GM21381 (cell line): ENCODE data around the gene GTF2F1.
"Not testable (repeated sequence)": the region's sequence is repeated elsewhere in the genome, so short reads cannot be mapped to it uniquely, and the experiment has no call there.

Experiments
- ATAC-seq: cut with Tn5 transposase; IDR thresholded peaks from one replicate; pipeline ENCODE4 v1.9.1; 2021; ENCODE audit warnings: mild to moderate bottlenecking, moderate library complexity; ENCODE audit not compliant: unreplicated experiment

The GTF2F1 gene

DNA sequence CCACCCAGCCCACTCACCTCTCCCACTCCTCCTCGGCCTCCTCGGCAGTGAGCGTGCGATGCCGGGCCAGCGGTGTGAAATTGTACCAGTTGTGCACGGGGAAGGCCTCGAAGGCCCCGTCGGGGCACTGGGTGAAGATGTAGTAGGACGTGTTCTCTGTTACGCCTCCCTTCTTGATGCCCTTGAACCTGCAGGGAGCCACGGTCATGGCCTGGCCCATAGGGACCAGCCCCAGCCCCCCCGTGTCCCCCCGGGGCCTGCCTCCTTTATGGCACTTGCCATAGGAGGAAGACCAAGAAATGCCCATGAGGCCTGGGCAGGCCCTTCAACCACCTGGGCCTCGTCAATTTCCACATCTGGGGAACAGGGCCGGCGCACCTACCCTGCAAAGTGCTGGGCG is 5.6 kb downstream of the GTF2F1 start:
- ATAC-seq = no peak

DNA sequence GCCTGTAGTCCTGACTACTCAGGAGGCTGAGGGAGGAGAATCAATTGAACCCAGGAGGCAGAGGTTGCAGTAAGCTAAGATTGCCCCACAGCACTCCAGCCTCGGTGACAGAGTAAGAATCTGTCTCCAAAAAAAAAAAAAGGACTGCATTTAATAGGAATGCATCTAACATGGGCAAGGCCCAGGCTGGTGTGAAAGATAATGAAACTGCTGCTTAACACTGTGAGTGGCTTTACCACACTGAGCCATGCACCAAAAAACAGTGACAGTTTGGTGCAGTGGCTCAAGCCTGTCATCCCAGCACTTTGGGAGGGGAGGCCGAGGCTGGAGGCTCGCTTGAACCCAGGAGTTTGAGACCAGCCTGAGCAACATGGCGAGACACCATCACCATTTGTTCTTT is 8.6 kb downstream of the GTF2F1 start:
- ATAC-seq = no peak

DNA sequence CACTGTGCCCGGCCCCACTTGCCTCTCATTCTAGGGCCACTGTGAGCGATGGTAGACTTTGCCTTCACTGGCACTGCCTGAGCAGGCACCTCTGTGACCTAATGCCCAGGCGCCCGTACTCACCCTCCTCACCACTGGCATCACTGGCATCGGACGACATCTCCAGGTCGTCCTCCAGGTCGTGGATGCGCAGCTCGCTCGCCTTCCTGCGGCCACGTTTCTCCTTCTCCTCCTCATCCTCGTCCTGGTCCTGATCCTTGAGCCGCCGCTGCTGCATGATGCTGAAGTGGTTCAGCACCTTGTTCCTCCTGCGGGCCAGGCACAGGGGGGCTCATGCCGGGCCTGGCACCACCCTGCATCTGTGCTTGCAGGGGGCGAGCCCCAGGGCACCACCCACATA is 9.8 kb downstream of the GTF2F1 start:
- ATAC-seq = no peak

DNA sequence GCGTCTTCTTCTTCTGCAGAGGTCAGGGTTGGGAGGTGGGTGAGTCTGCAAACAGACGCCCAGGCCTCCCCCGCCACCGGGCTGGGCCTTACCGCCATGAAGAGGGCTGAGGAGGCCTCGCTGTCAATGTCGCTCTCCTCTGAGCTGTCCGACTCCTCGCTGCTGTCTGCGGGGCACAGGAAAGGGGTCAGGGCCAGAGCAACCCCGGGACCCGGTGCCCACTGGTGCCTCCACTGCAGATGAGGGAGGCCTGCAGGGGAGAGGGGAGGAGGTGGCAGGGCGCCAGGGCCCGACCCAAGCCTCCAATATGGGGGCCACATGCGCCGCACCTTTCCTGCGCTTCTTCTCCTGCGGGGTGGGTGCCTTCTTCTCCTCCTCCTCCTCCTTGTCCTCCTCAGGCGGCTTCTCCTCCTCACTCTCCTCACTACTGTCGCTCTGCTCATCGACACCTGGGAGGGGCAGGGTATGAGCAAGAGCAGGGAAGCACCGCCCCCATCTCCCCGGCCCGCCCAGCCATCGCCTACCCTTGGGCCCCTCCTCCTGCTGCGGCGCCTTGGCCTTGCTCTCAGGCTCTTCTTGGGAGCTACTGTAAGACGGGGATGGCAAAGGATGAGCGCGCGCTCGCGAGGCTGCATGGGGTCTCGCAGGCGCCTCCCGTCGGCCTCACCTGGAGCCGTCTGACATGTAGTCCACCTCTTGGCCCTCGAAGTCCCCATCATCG is 11.8 kb downstream of the GTF2F1 start:
- ATAC-seq = no peak

DNA sequence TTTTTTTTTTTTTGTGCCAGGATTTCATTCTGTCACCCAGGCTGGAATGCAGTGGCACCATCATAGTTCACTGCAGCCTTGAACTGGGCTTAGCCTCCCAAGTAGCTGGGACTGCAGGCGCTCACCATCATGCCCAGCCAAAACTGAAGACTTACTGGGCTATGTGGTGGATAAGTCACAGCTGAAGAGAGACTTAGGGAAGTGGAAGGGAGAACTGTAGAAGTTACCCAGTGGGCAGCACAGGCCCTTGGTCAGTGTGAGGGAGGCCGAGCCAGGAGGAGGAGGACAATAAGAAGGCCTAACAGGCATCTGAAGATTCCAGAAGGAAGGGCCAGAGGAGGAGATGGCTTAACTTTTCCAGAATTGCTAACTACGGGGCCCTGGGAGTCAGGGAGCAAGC is 13.2 kb downstream of the GTF2F1 start:
- ATAC-seq = no peak

DNA sequence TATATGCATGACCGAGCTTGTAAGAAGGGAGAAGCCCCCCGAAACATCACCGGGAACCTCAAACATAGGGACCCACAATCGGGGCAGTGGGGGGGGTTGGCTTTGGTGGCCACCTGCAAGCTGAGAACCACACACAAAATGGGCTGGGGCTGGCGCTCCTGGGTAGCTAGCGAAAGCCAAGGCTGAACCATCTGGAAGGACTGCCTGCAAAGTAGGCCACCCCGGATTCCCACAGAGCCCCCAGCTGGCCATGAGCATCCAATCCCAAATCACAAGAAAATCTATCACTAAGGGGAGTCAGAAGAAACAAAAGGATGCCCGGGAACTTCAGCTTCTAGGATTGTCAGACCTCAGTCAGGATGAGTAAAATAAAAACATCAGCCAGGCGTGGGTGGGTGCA is 14.5 kb downstream of the GTF2F1 start:
- ATAC-seq = no peak

DNA sequence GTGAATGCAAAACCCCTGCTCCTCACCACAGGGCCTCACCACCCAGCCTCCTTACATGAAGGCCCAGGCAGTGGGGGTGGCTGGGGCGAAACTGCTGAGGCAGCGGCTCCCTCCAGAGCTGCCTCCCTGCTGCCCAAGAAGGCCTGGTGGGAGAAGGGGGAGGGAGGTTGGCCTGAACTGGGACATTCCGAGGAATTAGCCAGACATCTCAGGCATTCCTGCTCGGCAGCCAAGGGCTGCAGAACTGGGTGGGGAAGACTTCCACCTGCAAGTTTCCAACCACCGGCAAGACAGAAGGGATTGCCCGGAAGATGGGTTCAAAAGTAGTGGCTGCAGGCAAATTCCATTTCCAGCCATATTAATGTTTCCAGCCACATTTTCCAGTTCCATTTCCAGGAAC is 14.9 kb downstream of the GTF2F1 start:
- ATAC-seq = no peak

DNA sequence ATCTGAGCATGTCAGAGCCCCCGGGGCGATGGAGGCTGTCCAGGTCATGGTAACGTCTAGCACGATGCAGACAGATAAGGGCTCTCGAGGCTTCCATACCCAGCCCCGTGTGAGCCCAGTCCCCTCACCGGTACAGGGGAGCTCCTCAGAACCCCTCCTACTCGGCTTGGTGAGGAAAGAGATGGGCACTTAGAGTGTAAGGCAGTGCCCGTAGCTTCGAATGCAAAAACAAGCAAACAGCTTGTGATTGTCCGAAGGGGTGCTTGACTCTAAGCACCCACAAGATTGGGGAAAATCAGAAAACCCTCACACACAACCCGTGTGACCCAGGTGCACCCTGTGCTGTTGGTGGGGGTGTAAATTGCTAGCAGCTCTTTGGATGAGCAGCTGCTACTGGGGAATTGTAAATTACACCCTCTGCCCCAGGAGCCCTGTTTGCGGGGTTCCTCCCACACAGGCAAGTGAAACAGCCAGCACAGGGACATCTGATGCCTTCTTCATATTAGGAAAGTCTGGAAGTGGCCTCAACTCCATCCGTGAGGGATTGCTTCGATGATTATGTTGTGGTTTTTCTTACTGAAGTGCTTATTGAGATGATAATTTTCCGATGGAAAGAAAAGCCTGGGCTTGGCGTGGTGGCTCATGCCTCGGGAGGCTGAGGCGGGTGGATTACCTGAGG is 16.3 kb downstream of the GTF2F1 start:
- no peak for ATAC-seq

DNA sequence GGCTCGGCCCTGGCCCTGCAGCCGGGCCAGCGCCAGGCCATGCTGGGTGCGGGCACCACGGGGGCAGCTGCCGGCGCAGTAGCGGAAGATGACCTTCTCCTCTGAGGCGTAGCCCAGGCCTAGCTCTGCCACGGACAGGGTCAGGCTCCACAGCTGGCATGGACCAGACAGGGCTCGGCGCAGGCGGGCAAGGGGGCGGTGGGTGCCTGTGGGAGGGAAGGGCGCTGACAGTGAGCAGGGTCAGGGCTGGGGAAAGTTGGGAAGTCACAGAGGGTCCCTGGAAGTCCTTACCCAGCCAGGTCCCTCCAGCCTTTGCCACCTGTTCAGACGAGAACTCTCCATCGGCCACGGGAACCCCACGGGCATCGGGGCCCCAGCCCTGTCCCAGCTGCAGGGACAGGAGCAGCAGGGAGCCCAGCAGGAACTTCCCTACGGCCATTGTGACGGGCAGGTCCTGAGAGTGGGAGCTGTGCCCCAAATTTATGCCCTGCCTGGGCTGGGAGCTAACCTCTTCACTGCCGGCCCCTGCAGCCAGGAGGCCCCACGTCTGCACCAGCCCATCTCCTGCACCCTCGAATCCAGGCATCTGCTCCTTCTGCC is 17.5 kb downstream of the GTF2F1 start, which contains the start of gene PSPN:
TSS of gene PSPN (minus strand) at position 523 of the 600 bp plus-strand sequence. CDS start at position 439, 84 bp downstream.
- no peak for ATAC-seq

DNA sequence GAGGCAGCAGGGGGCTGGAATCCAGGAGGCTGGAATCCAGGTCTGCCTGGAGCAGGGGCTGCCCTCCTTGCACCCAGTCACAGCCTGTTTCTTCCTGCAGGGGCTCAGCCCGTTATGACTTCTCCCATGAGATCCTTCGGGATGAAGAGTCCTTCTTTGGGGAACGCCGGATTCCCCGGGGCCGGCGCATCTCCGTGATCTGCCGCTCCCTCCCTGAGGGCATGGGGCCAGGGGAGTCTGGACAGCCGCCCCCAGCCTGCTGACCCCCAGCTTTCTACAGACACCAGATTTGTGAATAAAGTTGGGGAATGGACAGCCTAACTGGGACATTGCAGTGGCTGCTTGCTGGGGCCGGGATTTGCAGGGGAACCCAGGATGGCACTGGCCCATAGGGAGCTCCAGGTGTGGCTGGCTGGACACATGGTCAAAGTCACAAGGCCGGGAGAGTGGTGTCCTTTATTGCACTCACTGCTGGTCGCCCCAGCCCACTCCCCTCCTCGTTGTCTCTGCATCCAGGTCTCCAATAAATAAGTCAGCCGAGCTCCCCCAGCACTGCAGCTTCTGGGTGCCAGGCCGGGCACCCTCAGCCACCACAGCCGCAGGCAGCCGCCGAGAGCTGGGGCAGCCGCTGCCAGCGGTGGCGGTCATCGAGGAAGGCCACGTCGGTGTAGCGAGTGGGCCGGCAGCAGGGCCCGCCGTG is 18.1 kb downstream of the GTF2F1 start:
- ATAC-seq = no peak

DNA sequence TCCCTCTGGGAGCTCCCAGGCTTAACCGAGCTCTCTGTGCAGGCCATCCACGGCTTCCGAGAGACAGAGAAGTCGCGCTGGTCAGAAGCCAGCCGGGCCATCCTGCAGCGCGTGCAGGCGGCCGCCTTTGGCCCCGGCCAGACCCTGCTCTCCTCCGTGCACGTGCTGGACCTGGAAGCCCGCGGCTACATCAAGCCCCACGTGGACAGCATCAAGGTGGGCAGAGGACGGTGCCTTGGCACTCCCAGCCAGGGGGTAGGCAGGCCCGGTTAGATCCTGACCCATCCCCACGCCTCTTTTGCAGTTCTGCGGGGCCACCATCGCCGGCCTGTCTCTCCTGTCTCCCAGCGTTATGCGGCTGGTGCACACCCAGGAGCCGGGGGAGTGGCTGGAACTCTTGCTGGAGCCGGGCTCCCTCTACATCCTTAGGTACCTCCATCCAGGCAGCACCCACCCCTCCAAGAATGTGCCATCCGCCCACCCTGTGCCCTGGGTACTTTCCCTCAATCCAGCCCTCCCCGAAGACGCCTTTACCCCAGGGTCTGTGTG is 18.7 kb downstream of the GTF2F1 start:
- ATAC-seq = no peak

DNA sequence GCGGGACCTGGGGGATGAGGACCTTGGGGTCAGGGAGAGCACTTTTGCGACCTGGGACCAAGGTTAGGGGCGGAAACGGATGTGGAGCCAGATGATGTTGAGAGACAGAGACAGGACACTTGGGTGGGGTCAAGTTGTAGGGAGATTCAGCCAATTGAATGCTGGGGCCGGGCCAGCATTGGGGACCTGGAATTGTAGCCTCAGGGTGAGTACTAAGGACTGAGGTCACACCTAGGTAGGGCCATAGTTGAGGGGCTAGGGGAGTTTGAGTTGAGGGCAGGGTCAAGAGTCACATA is 19.2 kb downstream of the GTF2F1 start:
- no peak for ATAC-seq

DNA sequence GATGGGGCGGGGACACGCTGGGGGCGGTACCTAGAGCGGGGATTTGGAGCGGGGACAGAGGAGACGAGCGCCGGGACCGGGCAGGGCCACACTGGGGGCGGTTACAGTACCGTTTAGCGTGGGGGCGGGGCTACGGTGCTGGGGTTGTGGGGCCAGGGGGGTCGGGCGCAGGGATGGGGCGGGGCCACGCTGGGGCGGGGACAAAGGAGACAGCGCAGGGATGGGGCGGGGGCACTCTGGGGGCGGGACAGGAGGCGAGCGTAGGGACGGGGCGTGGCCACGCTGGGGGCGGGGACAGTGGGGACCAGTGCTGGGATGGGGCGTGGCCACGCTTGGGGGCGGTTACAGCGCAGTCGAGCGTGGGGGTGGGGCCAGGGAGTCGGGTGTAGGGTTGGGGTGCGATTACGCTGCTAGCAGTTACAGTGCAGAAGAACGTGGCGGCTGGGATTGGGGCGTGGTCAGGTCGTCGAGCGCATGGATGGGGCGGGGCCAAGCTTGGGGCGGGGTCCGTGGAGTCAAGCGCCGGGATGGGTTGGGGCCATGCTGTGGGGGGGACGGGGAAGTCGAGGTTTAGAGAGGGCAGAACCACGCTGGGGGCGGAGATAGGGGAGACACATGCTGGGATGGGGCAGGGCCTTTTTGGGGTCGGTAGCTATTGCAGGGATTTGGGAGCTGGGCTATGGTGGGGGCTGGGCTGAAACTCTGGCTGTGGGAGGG is 19.7 kb downstream of the GTF2F1 start:
- ATAC-seq = peak; percentile 59

DNA sequence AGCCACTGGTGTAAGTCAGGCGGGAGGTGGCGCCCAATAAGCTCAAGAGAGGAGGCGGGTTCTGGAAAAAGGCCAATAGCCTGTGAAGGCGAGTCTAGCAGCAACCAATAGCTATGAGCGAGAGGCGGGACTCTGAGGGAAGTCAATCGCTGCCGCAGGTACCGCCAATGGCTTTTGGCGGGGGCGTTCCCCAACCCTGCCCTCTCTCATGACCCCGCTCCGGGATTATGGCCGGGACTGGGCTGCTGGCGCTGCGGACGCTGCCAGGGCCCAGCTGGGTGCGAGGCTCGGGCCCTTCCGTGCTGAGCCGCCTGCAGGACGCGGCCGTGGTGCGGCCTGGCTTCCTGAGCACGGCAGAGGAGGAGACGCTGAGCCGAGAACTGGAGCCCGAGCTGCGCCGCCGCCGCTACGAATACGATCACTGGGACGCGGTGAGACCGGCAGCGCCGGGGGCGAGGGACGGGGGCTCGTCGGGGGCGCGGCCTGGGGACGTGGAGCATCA is 20.3 kb downstream of the GTF2F1 start, which contains the start of gene ALKBH7:
TSS of gene ALKBH7 (plus strand) at position 201 of the 502 bp plus-strand sequence. CDS start at position 228, 27 bp downstream.
- peak; percentile 71 for ATAC-seq

DNA sequence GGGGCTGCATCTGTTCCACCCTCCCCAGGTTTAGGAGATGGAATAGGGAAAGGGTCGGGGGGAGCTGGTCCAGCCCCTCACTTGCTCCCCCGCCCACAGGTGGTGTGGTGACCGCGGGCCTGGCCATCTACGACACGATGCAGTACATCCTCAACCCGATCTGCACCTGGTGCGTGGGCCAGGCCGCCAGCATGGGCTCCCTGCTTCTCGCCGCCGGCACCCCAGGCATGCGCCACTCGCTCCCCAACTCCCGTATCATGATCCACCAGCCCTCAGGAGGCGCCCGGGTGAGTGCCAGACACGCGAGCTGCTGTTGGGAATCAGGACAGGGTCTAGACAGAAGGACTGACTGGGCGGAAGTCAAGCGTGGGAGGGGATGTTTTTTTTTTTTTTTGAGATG is 28.6 kb downstream of the GTF2F1 start:
- no peak for ATAC-seq

DNA sequence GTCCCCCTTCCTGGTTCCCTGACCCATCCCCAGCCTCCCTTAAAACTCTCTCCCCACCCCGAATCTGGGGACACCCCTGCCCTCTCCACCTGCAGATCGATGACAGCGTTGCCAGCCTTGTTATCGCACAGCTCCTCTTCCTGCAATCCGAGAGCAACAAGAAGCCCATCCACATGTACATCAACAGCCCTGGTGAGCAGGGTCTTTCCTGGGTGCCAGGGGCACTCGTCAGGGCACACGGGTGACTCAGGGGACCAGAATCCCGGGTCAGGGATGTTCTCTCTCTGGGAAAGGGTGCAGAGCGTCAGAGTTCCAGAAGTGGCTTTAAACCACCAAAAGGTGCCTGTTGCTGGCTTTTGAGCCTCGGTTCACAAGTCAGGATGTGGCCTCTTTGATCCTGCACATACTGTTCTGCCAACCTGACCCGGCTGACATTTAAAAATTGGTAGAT is 30.6 kb downstream of the GTF2F1 start:
- no peak for ATAC-seq

DNA sequence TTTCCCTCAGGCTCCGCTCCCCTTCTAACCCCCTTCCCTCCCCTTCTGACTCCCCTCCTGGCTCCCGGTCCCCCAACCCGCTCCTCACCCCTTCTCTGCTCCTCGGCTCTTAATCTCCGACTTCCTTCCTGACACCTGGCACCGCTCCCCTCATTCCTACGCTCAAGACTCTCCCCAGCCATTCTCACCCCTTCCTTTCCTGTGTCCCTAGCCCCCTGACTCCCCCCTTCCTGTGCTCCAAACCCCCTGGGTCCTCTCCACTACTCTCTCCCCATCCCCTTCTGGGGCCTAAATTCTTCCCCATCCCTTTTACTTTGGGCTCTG is 31.0 kb downstream of the GTF2F1 start:
- no peak for ATAC-seq

DNA sequence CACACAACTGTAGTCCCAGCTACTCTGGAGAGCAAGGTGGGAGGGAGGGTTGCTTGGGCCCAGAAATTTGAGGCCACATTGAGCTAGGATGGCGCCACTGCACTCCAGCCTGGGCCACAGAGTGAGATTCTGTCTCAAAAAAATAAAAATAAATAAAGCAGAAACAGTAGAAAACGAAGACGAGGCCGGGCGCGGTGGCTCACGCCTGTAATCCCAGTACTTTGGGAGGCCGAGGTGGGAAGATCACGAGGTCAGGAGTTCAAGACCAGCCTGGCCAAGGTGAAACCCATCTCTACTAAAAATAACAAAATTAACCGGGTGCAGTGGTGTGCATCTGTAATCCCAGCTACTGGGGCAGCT is 32.1 kb downstream of the GTF2F1 start:
- not testable (repeated sequence) for ATAC-seq

DNA sequence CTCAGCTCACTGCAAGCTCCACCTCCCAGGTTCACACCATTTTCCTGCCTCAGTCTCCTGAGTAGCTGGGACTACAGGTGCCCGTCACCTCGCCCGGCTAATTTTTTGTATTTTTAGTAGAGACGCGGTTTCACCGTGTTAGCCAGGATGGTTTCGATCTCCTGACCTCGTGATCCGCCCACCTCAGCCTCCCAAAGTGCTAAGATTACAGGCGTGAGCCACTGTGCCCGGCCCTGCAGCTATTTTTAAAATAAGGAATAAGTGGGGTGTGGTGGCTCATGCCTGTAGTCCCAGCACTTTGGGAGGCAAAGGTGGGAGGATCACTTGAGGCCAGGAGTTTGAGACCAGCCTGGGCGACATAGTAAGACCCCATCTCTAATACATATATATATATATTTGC is 32.5 kb downstream of the GTF2F1 start:
- not testable (repeated sequence) for ATAC-seq

DNA sequence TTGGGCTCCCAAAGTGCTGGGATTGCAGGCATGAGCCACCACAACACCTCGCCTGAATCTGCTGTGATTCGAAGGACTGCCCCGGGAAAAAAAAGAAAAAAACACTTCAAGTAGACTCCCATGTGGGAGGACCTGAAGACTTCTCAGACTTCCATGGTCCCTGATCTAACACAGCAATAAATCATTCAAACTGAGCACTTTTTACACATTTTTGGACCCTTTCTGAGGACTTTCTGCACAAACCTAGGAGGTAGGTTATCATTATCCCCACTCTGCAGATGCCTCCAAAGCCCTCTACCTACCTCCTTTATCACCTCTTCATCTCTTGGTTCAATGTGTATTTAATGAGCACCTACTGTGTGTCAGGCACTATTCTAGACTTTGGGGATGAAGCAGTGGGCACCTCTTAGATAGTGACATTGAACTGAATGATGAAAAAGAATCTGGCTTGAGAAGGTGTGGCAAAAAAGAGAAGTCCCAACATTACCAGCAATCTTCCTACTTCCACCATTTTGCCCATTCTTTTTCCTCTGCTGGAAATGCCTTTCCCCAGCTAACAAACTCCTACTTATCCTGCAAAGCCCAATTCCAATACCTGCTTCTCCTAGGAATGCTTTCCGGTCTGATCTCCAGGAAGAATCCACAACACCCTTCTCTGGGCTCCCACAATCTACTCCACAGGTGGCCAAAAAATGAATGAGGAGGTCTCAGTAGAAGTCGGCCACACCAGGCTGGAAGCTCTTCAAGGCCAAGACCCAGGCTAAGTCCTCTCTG is 33.2 kb downstream of the GTF2F1 start:
- ATAC-seq = no peak
